Sigmoid colon (tissue), 7 donors: ENCODE data around the gene COMMD1. TPM values are rescaled to one million over a fixed set of nuclear protein-coding genes. Genes with fewer than 3 reads are reported as not detected.
"Not testable (repeated sequence)": the region's sequence is repeated elsewhere in the genome, so short reads cannot be mapped to it uniquely, and the experiment has no call there.

Experiments
- DNase-seq: peaks from one replicate; pipeline ENCODE4 v3.0.0-alpha.2; 2019
- H3K27ac ChIP-seq, 4 donors: fragments of 200-600 bp; sonication (generic); one replicate each; pipeline ENCODE4 v1.5.1; 2016 to 2019; ENCODE audit warnings: mild to moderate bottlenecking in 1 of 4
- H3K27me3 ChIP-seq, 3 donors: fragments of 200-600 bp; sonication (generic); one replicate each; pipeline ENCODE4 v1.5.1; 2019; ENCODE audit warnings: mild to moderate bottlenecking in 1 of 3
- H3K36me3 ChIP-seq, 4 donors: fragments of 200-600 bp; sonication (generic); one replicate each; pipeline ENCODE4 v1.5.1; 2016 to 2019
- H3K4me1 ChIP-seq, 4 donors: fragments of 200-600 bp; sonication (generic); one replicate each; pipeline ENCODE4 v1.5.1; 2017 to 2019
- H3K4me3 ChIP-seq, 4 donors: fragments of 200-600 bp; sonication (generic); one replicate each; pipeline ENCODE4 v1.5.1; 2017 to 2019; ENCODE audit warnings: mild to moderate bottlenecking in 2 of 4, moderate library complexity in 1 of 4
- H3K9me3 ChIP-seq, 4 donors: fragments of 200-600 bp in 3 of 4; sonication (generic) in 3 of 4; one replicate each; pipeline versions ENCODE4 v1.5.1 to v1.6.1; 2013 to 2019
- EP300 ChIP-seq, 4 donors: sonication (generic); formaldehyde crosslinking; IDR thresholded peaks; one replicate each; pipeline ENCODE4 v1.6.1; 2017; ENCODE audit warnings: antibody characterized with exemption in 4 of 4
- POLR2A ChIP-seq, 2 donors: fragments of 450-650 bp; IDR thresholded peaks; one replicate each; pipeline ENCODE4 v1.6.1; 2016; ENCODE audit warnings: antibody characterized with exemption in 2 of 2, mild to moderate bottlenecking in 2 of 2, moderate library complexity in 2 of 2
- POLR2AphosphoS5 ChIP-seq, 4 donors: sonication (generic); formaldehyde crosslinking; IDR thresholded peaks; one replicate each; pipeline ENCODE4 v1.6.1; 2017; ENCODE audit warnings: antibody characterized with exemption in 4 of 4
- WGBS, 2 donors: extraction: QIAGEN DNeasy Blood & Tissue Kit; methylation state at CpG; one replicate each; pipeline ENCODE4 v1.1.7; 2013; 5-methylcytosine and 5-hydroxymethylcytosine counted together
- intact Hi-C: fragments of 100-400 bp; cut with DNase I; formaldehyde crosslinking; loops from one replicate; pipeline ENCODE4 v1.15.1; 2023
- polyA plus RNA-seq, 3 donors: library from polyadenylated mRNA; stranded (reverse); fragments of 200-250 nt; gene quantifications; one replicate each; pipeline ENCODE4 v1.2.3, GENCODE V29; 2013
- total RNA-seq, 4 donors: library from RNA; depleted of rRNA; stranded (reverse); fragments of >200 nt; gene quantifications; one replicate each; pipeline ENCODE4 v1.1.0, GENCODE V29; 2016
- TF ChIP-seq, protein P1 (sequence below), 4 experiments: fragments of 450-650 bp in 3 of 4; fragments of 200-600 bp in 1 of 4; IDR thresholded peaks; one replicate each; pipeline ENCODE4 v1.5.1; 2016 to 2019; ENCODE audit warnings: antibody characterized with exemption in 4 of 4, mild to moderate bottlenecking in 3 of 4, moderate library complexity in 2 of 4
- donor health status: healthy with polysubstance abuse.
- donor health status: Bipolar disorder and iron deficiency.
- donor health status: healthy.

The COMMD1 gene
- total and polyA plus RNA-seq, 7 donors = 27.2 to 59.2 (median 50.6) TPM

DNA sequence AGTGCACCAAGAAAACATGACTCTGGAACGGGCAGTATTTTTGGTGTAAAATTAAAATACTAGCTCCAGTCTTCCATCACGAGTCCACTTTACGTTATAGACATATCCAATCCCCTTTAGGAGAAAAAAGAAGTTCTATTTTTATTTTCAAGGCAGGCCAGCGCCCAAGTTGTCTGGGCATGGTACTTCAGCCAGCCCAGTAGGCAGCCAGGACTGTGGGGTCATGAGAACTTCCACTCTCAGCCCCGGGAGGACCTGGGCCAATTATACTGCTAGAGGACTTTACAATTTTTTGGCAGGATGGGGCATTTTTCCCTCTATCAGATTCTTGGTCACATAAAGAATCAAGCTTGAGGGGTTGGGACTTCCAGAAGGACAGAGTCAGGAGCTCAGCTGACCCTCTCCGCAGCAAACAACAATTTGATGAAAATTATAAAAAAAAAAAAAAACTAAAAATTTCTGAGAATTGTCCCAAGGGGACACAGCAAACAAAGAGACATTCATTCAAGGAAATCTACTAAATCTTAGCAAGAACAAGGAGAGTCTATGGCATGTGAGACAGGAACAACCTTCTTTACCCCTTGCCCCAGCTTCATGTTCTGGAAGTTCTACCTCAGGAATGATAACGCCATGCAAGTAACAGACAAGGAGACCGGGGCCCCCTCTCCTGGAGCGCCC is 253.1 kb downstream of the COMMD1 start:
- Histone ChIP-seq H3K27ac (no peak overlapping the region), H3K4me3 (no peak overlapping the region), H3K9me3 (no peaks in the 10 kb centered on the region), H3K27me3 (no peaks in the 10 kb centered on the region), H3K4me1 (no peaks in the 10 kb centered on the region), H3K36me3 (no peaks in the 10 kb centered on the region)
- DNase-seq = no peak
- WGBS, 2 donors = 92 to 93% methylated on average over 9 of the region's 9 CpGs
- intact Hi-C loops = no loop called here
- TF ChIP-seq POLR2A (IDR thresholded peaks at IDR 0.05) = no peak
- TF ChIP-seq, protein P1, sequence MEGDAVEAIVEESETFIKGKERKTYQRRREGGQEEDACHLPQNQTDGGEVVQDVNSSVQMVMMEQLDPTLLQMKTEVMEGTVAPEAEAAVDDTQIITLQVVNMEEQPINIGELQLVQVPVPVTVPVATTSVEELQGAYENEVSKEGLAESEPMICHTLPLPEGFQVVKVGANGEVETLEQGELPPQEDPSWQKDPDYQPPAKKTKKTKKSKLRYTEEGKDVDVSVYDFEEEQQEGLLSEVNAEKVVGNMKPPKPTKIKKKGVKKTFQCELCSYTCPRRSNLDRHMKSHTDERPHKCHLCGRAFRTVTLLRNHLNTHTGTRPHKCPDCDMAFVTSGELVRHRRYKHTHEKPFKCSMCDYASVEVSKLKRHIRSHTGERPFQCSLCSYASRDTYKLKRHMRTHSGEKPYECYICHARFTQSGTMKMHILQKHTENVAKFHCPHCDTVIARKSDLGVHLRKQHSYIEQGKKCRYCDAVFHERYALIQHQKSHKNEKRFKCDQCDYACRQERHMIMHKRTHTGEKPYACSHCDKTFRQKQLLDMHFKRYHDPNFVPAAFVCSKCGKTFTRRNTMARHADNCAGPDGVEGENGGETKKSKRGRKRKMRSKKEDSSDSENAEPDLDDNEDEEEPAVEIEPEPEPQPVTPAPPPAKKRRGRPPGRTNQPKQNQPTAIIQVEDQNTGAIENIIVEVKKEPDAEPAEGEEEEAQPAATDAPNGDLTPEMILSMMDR (IDR thresholded peaks at IDR 0.05) = no peak
- TF ChIP-seq POLR2AphosphoS5 (IDR thresholded peaks at IDR 0.05) = no peak
- no peak for TF ChIP-seq EP300 (IDR thresholded peaks at IDR 0.05)

DNA sequence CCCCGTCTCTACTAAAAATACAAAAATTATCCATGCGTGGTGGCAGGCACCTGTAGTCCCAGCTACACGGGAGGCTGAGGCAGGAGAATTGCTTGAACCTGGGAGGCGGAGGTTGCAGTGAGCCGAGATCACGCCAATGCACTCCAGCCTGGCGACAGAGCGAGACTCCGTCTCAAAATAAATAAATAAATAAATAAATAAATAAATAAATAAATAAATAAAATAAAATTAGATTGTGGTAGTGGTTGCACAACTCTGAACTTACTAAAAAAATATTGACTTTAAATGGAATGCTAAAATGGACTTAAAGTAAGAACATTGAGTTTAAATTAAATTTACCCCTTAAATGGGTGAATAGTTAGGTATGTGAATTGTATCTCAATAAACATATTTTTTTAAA is 255.2 kb downstream of the COMMD1 start:
- H3K27me3 ChIP-seq, intact Hi-C loops, H3K27ac ChIP-seq, DNase-seq, H3K9me3 ChIP-seq, H3K4me1 ChIP-seq, H3K4me3 ChIP-seq, H3K36me3 ChIP-seq: not testable (repeated sequence)
- WGBS, 2 donors = 97% methylated on average over 9 of the region's 9 CpGs

DNA sequence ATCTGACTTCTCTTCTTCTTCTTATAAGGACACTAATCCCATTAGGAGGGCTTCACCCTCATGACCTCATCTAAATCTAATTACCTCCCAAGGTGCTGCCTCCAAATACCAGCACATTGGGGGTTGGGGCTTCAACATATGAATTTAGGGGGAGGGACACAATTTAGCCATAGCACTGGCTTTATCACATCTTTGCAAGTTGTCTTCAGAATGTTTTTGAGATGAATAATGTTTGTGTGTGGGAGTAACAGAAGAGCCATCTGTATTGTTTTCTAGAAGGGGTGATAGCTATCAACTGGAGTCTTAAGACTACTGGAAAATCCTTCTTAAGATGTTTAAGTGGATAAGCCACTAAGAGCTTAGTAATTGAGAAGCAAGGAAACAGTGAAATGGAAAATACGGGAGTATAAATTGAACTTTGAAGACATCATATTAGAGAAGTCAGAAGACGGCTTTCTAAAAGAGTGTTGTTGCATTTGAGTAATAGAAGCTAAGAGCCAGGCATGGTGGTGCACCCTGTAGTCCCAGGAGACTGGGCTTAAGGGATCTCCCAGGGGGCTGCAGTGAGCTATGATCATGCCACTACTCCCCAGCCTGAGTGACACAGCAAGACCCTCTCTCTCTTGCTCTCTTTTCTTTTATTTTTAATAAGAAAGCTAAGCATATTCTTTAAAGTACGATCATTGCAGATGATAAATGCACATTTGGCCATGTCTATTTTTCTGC is 257.8 kb downstream of the COMMD1 start:
- Histone ChIP-seq H3K4me1 (no peaks in the 10 kb centered on the region), H3K27ac (no peak overlapping the region), H3K27me3 (no peaks in the 10 kb centered on the region), H3K4me3 (no peak overlapping the region), H3K36me3 (no peaks in the 10 kb centered on the region), H3K9me3 (no peaks in the 10 kb centered on the region)
- DNase-seq = no peak
- 86 to 93% methylated on average over 3 of the region's 3 CpGs for WGBS, 2 donors
- intact Hi-C loops = no loop called here
- TF ChIP-seq POLR2AphosphoS5 (IDR thresholded peaks at IDR 0.05) = no peak
- TF ChIP-seq, protein P1 (IDR thresholded peaks at IDR 0.05) = no peak
- no peak for TF ChIP-seq EP300 (IDR thresholded peaks at IDR 0.05)
- no peak for TF ChIP-seq POLR2A (IDR thresholded peaks at IDR 0.05)

DNA sequence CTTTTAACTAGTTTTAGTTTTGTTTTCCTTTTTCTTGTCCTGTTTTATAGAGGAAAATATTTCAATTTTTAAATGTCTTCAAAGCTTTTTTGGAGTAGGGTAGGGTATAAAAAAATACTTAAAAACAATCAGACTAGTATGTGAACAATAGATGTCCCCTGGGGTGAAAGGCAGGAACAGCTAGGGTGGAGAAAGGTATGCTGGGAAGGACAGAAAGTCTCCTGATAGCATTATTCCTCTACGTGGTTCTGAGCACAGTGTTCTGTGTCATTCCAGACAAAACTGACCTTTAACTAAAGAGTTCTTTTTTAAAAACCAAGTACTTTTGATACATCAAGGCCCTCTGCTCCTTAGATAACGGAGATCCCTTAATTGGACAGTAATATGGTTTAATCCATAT is 258.4 kb downstream of the COMMD1 start:
- H3K4me3 ChIP-seq = no peak overlapping the region
- TF ChIP-seq POLR2A (IDR thresholded peaks at IDR 0.05) (no peak), EP300 (IDR thresholded peaks at IDR 0.05) (no peak), POLR2AphosphoS5 (IDR thresholded peaks at IDR 0.05) (no peak)
- TF ChIP-seq, protein P1 (IDR thresholded peaks at IDR 0.05) = no peak
- H3K36me3 ChIP-seq = no peaks in the 10 kb centered on the region
- H3K4me1 ChIP-seq = no peaks in the 10 kb centered on the region
- no peaks in the 10 kb centered on the region for H3K27me3 ChIP-seq
- H3K27ac ChIP-seq = no peak overlapping the region
- H3K9me3 ChIP-seq = no peaks in the 10 kb centered on the region
- DNase-seq = no peak
- intact Hi-C loops = no loop called here
- 72 to 80% methylated on average over 2 of the region's 2 CpGs for WGBS, 2 donors

DNA sequence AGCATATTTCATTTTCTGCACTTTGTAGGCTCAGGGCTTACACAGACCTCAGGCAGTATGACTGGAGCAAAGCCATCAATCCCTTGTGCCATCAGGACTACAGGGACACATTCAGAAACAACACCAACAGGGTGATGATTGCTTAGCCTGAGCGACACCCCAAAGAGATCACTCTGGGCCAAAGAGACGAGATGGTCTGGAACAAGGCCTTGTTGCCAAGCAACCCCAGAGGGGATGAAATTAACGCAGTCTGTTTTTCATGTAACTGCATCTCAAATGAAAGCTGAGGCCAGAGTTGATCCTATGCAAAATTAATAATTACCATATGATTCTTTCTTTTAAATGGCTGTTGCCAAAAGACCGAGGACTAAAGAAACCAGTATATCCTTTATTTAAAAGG is 270.3 kb downstream of the COMMD1 start:
- H3K4me3 ChIP-seq = no peak overlapping the region
- 88 to 91% methylated on average over 4 of the region's 4 CpGs for WGBS, 2 donors
- TF ChIP-seq POLR2A (IDR thresholded peaks at IDR 0.05) (no peak), EP300 (IDR thresholded peaks at IDR 0.05) (no peak), POLR2AphosphoS5 (IDR thresholded peaks at IDR 0.05) (no peak)
- TF ChIP-seq, protein P1 (IDR thresholded peaks at IDR 0.05) = no peak
- no peaks in the 10 kb centered on the region for H3K9me3 ChIP-seq
- H3K27ac ChIP-seq = no peak overlapping the region
- no peaks in the 10 kb centered on the region for H3K27me3 ChIP-seq
- H3K36me3 ChIP-seq = no peaks in the 10 kb centered on the region
- H3K4me1 ChIP-seq = peaks cover 0 to 11% (median 7%) of the 10 kb centered on the region in 4 donors
- no peak for DNase-seq
- intact Hi-C loops = no loop called here
